ENCODE measurements around the gene C20orf144.
"Not testable (repeated sequence)": the region's sequence is repeated elsewhere in the genome, so short reads cannot be mapped to it uniquely, and the experiment has no call there.

C20orf144 gene

DNA sequence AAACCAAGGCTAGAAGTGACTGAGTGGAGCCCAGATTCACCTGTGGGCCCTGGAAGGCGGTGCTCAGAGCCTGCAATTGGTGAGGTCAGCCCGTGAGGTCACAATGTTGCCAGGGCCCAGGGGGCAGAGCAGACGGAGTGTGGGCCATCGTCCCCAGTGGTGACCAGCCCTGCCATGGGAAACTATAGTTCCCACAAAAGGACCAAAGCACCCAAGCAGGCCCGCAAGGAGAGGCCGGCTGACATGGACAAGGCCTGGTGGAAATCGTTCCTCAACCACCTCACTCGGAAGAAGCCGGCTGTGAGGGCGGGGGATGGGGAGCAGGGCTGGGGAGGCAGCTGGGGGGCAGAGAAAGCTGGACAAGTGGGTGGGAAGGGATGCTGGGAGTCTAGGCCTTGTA is at the start of gene C20orf144:
C20orf144 (plus strand) TSS at position 156 of the 400 bp plus-strand sequence; CDS start at position 175, 19 bp downstream.
- DNase-seq: no peak

- no peak for DNase-seq
These were observed 40.3 kb upstream of the C20orf144 start for GRCh38 chr20:33621717-33622400.

GRCh38 chr20:33622705-33623365 is 39.3 kb upstream of the C20orf144 start:
- no peak for DNase-seq

- DNase-seq: no peak
These were observed 37.7 kb upstream of the C20orf144 start for GRCh38 chr20:33624399-33624798.

DNA sequence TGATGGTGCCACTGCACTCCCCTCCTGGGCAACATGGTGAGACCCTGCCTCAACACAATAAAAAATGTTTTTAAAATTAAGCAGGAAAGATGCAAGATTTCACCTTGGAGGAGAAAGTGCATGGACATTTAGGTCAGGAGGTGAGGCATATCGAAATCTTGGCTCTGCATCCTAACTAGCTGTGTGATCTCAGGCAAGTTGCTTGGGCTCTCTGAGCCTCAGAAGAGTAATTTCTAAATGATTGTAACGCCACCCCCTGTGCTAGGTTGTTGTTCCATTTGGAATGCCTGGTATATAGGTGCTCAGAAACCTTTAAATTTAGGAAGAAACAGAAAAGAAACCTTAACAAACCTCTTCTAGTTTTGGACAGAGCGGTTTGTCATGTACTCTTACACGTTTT is 35.9 kb upstream of the C20orf144 start:
- no peak for DNase-seq

- DNase-seq: no peak
These were observed 34.4 kb upstream of the C20orf144 start for GRCh38 chr20:33627577-33628216.

GRCh38 chr20:33629533-33629932 is 32.6 kb upstream of the C20orf144 start:
- DNase-seq: no peak

DNA sequence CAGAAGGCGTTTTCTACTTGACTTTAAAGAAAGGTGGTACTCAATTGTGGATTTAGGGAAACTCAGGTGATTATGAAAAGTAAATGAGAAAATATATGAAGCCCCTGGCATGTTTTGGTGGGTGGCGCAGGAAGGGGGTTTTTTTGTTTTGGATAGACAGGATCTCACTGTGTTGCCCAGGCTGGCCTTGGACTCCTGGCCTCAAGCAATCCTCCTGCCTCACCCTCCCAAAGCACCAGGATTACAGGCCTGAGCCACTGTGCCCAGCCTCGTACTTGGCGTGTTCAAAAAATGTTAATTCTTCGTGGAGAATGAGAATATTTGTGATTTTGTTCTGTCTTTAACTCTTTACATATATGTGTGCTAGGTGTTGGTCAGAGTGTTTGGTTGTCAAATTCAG is 32.1 kb upstream of the C20orf144 start:
- no peak for DNase-seq

GRCh38 chr20:33630507-33630906 is 31.6 kb upstream of the C20orf144 start:
- no peak for DNase-seq

- not testable (repeated sequence) for DNase-seq
These were observed 30.2 kb upstream of the C20orf144 start for GRCh38 chr20:33631910-33632309.

- DNase-seq: no peak
These were observed 26.8 kb upstream of the C20orf144 start for GRCh38 chr20:33635341-33635740.

DNA sequence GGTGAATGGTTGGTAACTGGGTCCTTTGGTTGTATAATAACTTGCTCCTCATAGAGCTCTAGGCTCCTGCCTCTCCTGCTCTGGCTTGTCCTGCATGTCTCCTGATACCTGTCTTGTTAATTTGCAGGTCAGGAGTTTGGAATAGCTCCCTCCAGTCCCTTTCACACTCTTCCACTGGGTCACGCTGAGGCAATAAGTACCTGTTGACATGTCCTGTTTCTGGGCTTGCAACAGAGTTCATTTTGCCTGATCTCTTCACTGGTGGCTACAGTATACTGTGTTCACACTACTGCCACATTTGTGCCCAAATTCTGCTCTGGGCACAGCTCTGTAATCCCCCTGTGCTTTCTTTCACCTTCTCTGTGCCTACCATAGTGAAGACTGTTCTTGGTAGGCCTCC is 25.4 kb upstream of the C20orf144 start:
- no peak for DNase-seq

GRCh38 chr20:33640287-33640686 is 21.8 kb upstream of the C20orf144 start:
- no peak for DNase-seq

GRCh38 chr20:33644313-33645071 is 17.6 kb upstream of the C20orf144 start:
- DNase-seq: no peak

DNA sequence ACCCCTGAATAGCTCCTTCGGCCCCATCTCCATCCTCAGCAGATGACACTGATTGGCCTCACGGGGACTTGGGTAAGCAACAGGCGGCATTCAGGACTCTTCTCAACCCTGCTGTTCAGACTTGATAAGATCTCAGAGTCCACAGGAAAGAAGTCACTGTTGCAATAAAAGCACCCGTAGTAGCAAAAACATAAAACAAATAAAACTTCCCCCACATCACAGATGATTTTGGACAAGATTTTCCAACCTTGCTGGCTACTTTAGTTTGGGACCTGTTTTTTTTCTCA is 17.1 kb upstream of the C20orf144 start:
- no peak for DNase-seq

DNA sequence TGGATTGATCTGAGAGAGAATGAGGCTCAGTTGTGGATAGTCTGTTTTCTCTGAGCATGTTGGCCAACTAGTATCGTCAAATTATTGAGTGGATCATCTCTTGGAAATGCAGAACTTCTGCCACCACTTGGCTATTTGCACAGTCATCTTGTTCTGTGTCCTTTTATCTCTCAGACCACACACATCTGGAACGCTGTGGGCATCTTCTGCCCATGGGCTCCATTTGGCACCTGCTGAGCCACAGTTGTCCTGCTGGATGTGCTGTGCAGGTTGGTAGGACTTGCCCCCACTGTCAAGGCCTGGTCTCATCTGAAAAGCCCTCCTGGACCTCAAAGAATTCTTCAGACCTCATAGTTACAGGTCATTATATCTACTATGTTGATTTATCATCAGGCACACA is 16.7 kb upstream of the C20orf144 start:
- no peak for DNase-seq

GRCh38 chr20:33646191-33646590 is 15.9 kb upstream of the C20orf144 start:
- DNase-seq: no peak

DNA sequence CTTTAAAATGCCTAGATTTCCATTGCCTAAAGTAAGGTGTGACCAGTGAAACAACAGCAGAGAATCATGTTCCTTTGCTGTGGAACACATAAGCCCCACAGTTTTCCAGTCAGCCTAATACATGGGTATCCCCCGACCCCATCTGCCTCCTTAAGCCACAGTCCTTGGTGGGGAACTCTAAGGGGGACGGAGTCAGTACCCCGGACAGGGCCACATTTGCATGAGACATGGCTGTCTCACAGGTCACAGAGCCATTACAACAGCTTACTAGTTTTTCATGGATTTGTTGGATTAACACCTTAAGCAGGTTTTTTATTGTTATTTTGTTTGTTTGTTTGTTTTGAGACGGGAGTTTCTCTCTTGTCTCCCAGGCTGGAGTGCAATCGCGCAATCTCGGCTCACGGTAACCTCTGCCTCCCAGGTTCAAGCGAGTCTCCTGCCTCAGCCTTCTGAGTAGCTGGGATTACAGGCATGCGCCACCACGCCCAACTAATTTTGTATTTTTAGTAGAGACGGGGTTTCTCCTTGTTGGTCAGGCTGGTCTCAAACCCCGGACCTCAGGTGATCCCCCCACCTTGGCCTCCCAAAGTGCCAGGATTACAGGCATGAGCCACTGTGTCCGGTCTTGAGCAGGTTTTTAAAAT is 15.0 kb upstream of the C20orf144 start:
- DNase-seq: not testable (repeated sequence)

DNA sequence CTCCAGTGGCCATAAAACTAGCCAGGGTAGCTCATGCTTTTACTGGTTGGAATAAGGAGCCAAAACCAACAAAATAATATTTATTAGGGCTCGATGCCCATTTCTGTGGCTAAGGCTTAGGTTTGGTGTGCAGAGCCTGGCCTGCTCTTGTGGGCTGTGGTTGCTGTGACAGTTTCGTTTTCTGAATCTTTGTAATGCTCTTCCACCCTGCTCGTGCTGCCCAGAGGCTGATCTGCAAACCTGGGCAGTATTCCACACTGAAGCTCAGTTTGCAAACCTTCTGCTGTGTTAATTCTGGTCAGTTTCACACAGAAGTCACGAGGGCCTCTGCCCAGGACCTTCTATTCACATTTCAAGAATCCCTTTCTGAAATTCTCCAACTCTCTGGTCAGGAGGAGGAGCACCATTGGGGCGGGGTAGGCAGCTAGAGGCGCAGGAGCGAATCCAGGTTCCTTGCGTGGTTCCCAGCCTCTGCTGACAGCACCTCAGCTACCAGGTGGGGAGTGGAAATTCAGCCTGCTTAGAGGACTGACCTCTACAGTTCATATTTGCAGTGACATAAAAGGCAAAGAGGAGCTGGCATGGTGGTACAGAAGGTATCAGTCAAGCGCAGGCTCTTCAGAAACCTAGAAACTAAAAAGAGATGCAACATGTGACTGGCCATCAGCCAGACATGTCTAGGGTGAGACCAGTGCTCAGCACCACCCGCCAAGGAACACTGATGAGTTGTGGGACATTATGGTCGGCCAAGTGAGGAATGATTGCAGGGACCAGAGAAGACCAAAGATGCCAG is 14.3 kb upstream of the C20orf144 start:
- no peak for DNase-seq

DNA sequence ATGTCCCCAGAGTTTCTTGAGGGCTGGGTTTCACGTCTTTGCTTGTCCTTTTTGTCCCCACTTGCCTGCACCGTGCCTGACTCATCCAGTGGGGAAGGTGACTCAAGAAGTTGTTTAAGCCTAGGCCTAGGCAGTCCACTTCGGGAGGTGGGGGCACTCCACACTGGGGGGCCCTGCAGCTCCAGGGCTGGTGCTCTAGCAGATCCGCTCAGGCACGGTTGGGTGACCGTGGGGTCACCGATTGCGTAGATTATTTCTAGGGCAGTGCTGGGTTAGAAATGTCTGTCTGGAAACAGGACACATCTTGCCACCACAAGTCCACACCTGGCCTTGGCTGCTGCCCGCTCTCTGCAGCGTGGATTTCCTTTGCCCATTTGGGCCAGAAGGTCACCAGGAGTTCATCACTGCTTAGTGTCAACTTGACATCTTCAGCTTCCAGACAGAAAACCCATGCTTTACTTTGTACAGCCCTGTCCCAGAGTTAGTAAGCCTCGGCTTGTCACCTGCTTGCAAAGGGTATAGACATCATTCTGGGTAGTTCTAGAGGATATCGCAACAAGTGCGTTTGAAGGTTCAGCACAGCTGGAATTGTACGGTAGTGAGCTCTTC is 13.6 kb upstream of the C20orf144 start:
- no peak for DNase-seq

- DNase-seq: peak; percentile 38
These were observed 12.9 kb upstream of the C20orf144 start for GRCh38 chr20:33649201-33649681.

All from NCI-H1694 treated with DMSO at 0.1 percent for 48 hours (cell line).